K562 (cell line): ENCODE results near the gene SULT2B1. TPM values are rescaled to one million over a fixed set of nuclear protein-coding genes. Genes with fewer than 3 reads are reported as not detected.

Source experiments
- BCOR ChIP-seq: fragments of 450-650 bp; IDR thresholded peaks from 2 replicates; pipeline ENCODE4 v1.6.1; 2016
- DPF2 ChIP-seq: fragments of 450-650 bp; IDR thresholded peaks from 2 replicates; pipeline ENCODE4 v1.6.1; 2016
- EP400 ChIP-seq: fragments of 450-650 bp; IDR thresholded peaks from 2 replicates; pipeline ENCODE4 v1.6.1; 2017; ENCODE audit warnings: antibody characterized with exemption, mild to moderate bottlenecking, moderate library complexity
- FOXK2 ChIP-seq, 2 experiments: fragments of 450-650 bp; IDR thresholded peaks in 1 of 2; conservative IDR thresholded peaks in 1 of 2; 2 replicates each; pipeline ENCODE4 v1.6.1; 2016; ENCODE audit warnings: low read depth in 2 of 2, mild to moderate bottlenecking in 1 of 2
- KAT2B ChIP-seq: IDR thresholded peaks from one replicate; pipeline ENCODE4 v1.6.1; 2012; ENCODE audit warnings: low read depth, mild to moderate bottlenecking, control low read depth, inconsistent platforms, low read length, moderate library complexity
- KLF6 ChIP-seq: fragments of 250-450 bp; sonication (Bioruptor Pico); IDR thresholded peaks from 2 replicates; pipeline ENCODE4 v1.4.0; 2020; ENCODE audit warnings: mild to moderate bottlenecking, moderate library complexity, borderline replicate concordance
- MAZ ChIP-seq, 2 experiments: fragments of 450-650 bp in 1 of 2; sonication (generic) in 1 of 2; formaldehyde crosslinking; IDR thresholded peaks in 1 of 2; conservative IDR thresholded peaks in 1 of 2; 2 replicates each; pipeline versions ENCODE4 v1.4.0 to v1.5.0; 2020; ENCODE audit warnings: mild to moderate bottlenecking in 1 of 2, missing genetic modification reagents in 1 of 2
- NEUROD1 ChIP-seq: fragments of 150-350 bp; IDR thresholded peaks from 2 replicates; pipeline ENCODE4 v1.6.1; 2014; ENCODE audit warnings: borderline replicate concordance, low read length, low read depth; ENCODE audit not compliant: partially characterized antibody
- NFIC ChIP-seq: fragments of 450-650 bp; IDR thresholded peaks from 2 replicates; pipeline ENCODE4 v1.6.1; 2017; ENCODE audit warnings: mild to moderate bottlenecking, inconsistent platforms
- PRDM10 ChIP-seq: fragments of 450-650 bp; IDR thresholded peaks from 2 replicates; pipeline ENCODE4 v1.6.1; 2018; ENCODE audit not compliant: partially characterized antibody
- PYGO2 ChIP-seq: fragments of 450-650 bp; IDR thresholded peaks from 2 replicates; pipeline ENCODE4 v1.6.1; 2016; ENCODE audit warnings: mild to moderate bottlenecking, missing genetic modification characterization, moderate library complexity, missing compliant biosample characterization
- SIRT6 ChIP-seq: IDR thresholded peaks from one replicate; pipeline ENCODE4 v1.6.1; 2012; ENCODE audit warnings: low read depth, mild to moderate bottlenecking, control low read depth, inconsistent platforms, low read length, moderate library complexity
- SNAPC5 ChIP-seq: fragments of 250-450 bp; sonication (Bioruptor Pico); IDR thresholded peaks from 2 replicates; pipeline ENCODE4 v1.8.0; 2021; ENCODE audit warnings: moderate library complexity, mild to moderate bottlenecking, inconsistent platforms
- TAF7 ChIP-seq: fragments of 450-650 bp; IDR thresholded peaks from 2 replicates; pipeline ENCODE4 v1.6.1; 2016; ENCODE audit warnings: missing genetic modification characterization, missing compliant biosample characterization
- TGIF2 ChIP-seq: sonication (generic); formaldehyde crosslinking; IDR thresholded peaks from 2 replicates; pipeline ENCODE4 v1.8.1; 2022; ENCODE audit warnings: mild to moderate bottlenecking, missing genetic modification reagents, moderate library complexity
- THRAP3 ChIP-seq: fragments of 450-650 bp; IDR thresholded peaks from 2 replicates; pipeline ENCODE4 v1.6.1; 2016; ENCODE audit warnings: mild to moderate bottlenecking, inconsistent platforms, borderline replicate concordance
- ZBTB43 ChIP-seq: sonication (generic); formaldehyde crosslinking; IDR thresholded peaks from 2 replicates; pipeline ENCODE4 v1.8.0; 2023; ENCODE audit warnings: mild to moderate bottlenecking, missing genetic modification reagents
- ZNF174 ChIP-seq: fragments of 250-450 bp; sonication (Bioruptor Pico); IDR thresholded peaks from 2 replicates; pipeline ENCODE4 v1.4.0; 2020; ENCODE audit warnings: mild to moderate bottlenecking
- ZNF197 ChIP-seq: fragments of 200-800 bp; sonication (Bioruptor generic); IDR thresholded peaks from 2 replicates; pipeline ENCODE4 v1.6.1; 2016; ENCODE audit warnings: low read depth, missing genetic modification characterization, missing compliant biosample characterization
- ZNF217 ChIP-seq: sonication (generic); formaldehyde crosslinking; IDR thresholded peaks from 2 replicates; pipeline ENCODE4 v1.8.0; 2022; ENCODE audit warnings: mild to moderate bottlenecking, missing genetic modification reagents
- ZNF24 ChIP-seq: fragments of 450-650 bp; IDR thresholded peaks from 2 replicates; pipeline ENCODE4 v1.6.1; 2016
- polyA plus RNA-seq, 8 experiments: library from polyadenylated mRNA; depleted of rRNA in 4 of 8; stranded (reverse) in 5 of 8; unstranded in 3 of 8; fragments of >200 nt; fragmentation: Nextera tagmentation in 2 of 8; fragmentation: Illumina TruSeq in 1 of 8; extraction: Ambion mirVana in 2 of 8; extraction: Trizol in 1 of 8; gene quantifications; 2 replicates each; pipeline versions ENCODE4 v1.2.1 to v1.2.3, GENCODE V29; 2011 to 2014; ENCODE audit warnings: inconsistent platforms in 1 of 8, missing spikeins in 1 of 8
- total RNA-seq, 7 experiments: library from RNA; depleted of rRNA in 6 of 7; stranded (reverse); fragments of >200 nt in 6 of 7; fragmentation: Illumina TruSeq in 2 of 7; extraction: Trizol in 2 of 7; gene quantifications; 2 replicates each; pipeline versions ENCODE4 v1.2.1 to v1.2.3, GENCODE V29; 2011 to 2021; ENCODE audit warnings: low replicate concordance in 1 of 7
- TF ChIP-seq, protein P1 (sequence below): sonication (generic); formaldehyde crosslinking; IDR thresholded peaks from 2 replicates; pipeline ENCODE4 v1.8.0; 2022; ENCODE audit warnings: mild to moderate bottlenecking, missing genetic modification reagents
- TF ChIP-seq, protein P2 (sequence below): sonication (generic); formaldehyde crosslinking; IDR thresholded peaks from 2 replicates; pipeline ENCODE4 v1.8.0; 2022; ENCODE audit warnings: mild to moderate bottlenecking, low read depth, missing genetic modification reagents

Gene SULT2B1
- total and polyA plus RNA-seq, 9 of the 15 experiments (the other 6 are each of a cell fraction or from before 2014, with no cell fraction given), result 0.09 to 0.62 (median 0.22) TPM; not detected in 2

- TF ChIP-seq ZBTB43 (CRISPR knock-in tag), result no peak
- no peak for TF ChIP-seq FOXK2 (conservative IDR thresholded peaks at IDR 0.05 in 1 of 2, IDR thresholded peaks at IDR 0.05 in 1 of 2; ENCODE audit: low read depth in 2 of 2)
- no peak for TF ChIP-seq KAT2B
- no peak for TF ChIP-seq ZNF24
- no peak for TF ChIP-seq SNAPC5
- no peak for TF ChIP-seq NFIC
- no peak for TF ChIP-seq KLF6
- TF ChIP-seq PYGO2 (tag), result no peak
- TF ChIP-seq MAZ (CRISPR knock-in tag; conservative IDR thresholded peaks at IDR 0.05 in 1 of 2, IDR thresholded peaks at IDR 0.05 in 1 of 2), result peak; percentile 51 to 66; a peak in 3 of 4 replicates
- TF ChIP-seq TAF7 (tag), result no peak
- TF ChIP-seq, protein P1, sequence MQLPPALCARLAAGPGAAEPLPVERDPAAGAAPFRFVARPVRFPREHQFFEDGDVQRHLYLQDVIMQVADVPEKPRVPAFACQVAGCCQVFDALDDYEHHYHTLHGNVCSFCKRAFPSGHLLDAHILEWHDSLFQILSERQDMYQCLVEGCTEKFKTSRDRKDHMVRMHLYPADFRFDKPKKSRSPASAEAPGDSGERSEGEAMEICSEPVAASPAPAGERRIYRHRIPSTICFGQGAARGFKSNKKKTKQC (CRISPR knock-in tag), result no peak; the same call in 1 of the 2 replicates
- no peak for TF ChIP-seq TGIF2
- no peak for TF ChIP-seq DPF2
- TF ChIP-seq ZNF217, result no peak
- no peak for TF ChIP-seq SIRT6
- TF ChIP-seq NEUROD1, result no peak
- TF ChIP-seq ZNF174, result no peak
- TF ChIP-seq, protein P2, sequence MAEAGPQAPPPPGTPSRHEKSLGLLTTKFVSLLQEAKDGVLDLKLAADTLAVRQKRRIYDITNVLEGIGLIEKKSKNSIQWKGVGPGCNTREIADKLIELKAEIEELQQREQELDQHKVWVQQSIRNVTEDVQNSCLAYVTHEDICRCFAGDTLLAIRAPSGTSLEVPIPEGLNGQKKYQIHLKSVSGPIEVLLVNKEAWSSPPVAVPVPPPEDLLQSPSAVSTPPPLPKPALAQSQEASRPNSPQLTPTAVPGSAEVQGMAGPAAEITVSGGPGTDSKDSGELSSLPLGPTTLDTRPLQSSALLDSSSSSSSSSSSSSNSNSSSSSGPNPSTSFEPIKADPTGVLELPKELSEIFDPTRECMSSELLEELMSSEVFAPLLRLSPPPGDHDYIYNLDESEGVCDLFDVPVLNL (CRISPR knock-in tag), result no peak
- no peak for TF ChIP-seq PRDM10
- no peak for TF ChIP-seq EP400
- no peak for TF ChIP-seq THRAP3
- TF ChIP-seq ZNF197, result no peak
- TF ChIP-seq BCOR, result no peak
Observed at GRCh38 chr19:48635263-48635965, 83.4 kb downstream of the SULT2B1 start (continued).
